Amniotic epithelial cell (primary cell): ENCODE measurements around the gene DGCR8.

Experiments
- DNase-seq: peaks from one replicate; pipeline ENCODE4 v3.0.0-alpha.2; 2010; ENCODE audit warnings: low read depth

The DGCR8 gene

GRCh38 chr22:20052309-20053259, 27.5 kb upstream of the DGCR8 start:
- DNase-seq = no peak

GRCh38 chr22:20053407-20054033, 26.5 kb upstream of the DGCR8 start:
- no peak for DNase-seq

GRCh38 chr22:20054034-20054427, 26.0 kb upstream of the DGCR8 start:
- DNase-seq = no peak

- no peak for DNase-seq
Observed at GRCh38 chr22:20054485-20054884, 25.6 kb upstream of the DGCR8 start.

- no peak for DNase-seq
Observed at GRCh38 chr22:20055144-20055543, 24.9 kb upstream of the DGCR8 start.

- DNase-seq = no peak
Observed at GRCh38 chr22:20055654-20056053, 24.4 kb upstream of the DGCR8 start.

- no peak for DNase-seq
Observed at GRCh38 chr22:20056161-20056560, 23.9 kb upstream of the DGCR8 start.

GRCh38 chr22:20056696-20057386, 23.2 kb upstream of the DGCR8 start:
- DNase-seq = no peak

GRCh38 chr22:20057596-20058268, 22.3 kb upstream of the DGCR8 start:
- no peak for DNase-seq

GRCh38 chr22:20058989-20059770, 20.9 kb upstream of the DGCR8 start:
- DNase-seq = peak; percentile 88

- no peak for DNase-seq
Observed at GRCh38 chr22:20060700-20061480, 19.2 kb upstream of the DGCR8 start.

- DNase-seq = peak; percentile 76
Observed at GRCh38 chr22:20061481-20061861, 18.6 kb upstream of the DGCR8 start.

- no peak for DNase-seq
Observed at GRCh38 chr22:20062043-20062765, 17.8 kb upstream of the DGCR8 start.

- peak; percentile 92 for DNase-seq
Observed at GRCh38 chr22:20062766-20063083, 17.3 kb upstream of the DGCR8 start.

GRCh38 chr22:20063271-20064139, 16.5 kb upstream of the DGCR8 start:
- no peak for DNase-seq

- no peak for DNase-seq
Observed at GRCh38 chr22:20064140-20064480, 15.9 kb upstream of the DGCR8 start.

GRCh38 chr22:20064545-20065262, 15.3 kb upstream of the DGCR8 start:
- no peak for DNase-seq

GRCh38 chr22:20065896-20066616, 14.0 kb upstream of the DGCR8 start:
- no peak for DNase-seq
